HEK293 (cell line): ENCODE measurements around the gene DISC1.

Experiments
- CTCF ChIA-PET: fragments of 350-600 bp; formaldehyde crosslinking; extraction: SDS; loops from one replicate; lab custom pipeline; 2021; ENCODE audit warnings: antibody characterized with exemption; lab: Yijun Ruan, JAX
- POLR2A ChIA-PET: fragments of 300-600 bp; formaldehyde crosslinking; extraction: SDS; loops from one replicate; lab custom pipeline; 2020; ENCODE audit warnings: antibody characterized with exemption, inconsistent platforms; lab: Yijun Ruan, JAX
- H3K27ac ChIP-seq: fragments of 200-500 bp; sonication (Bioruptor generic); 2 replicates; pipeline ENCODE4 v1.5.1; 2014; ENCODE audit warnings: low read depth, low read length, control low read depth, inconsistent platforms; ENCODE audit errors: extremely low read depth
- H3K36me3 ChIP-seq, 2 experiments: fragments of 200-500 bp in 1 of 2; sonication (Bioruptor generic) in 1 of 2; 1 replicate in 1 of 2; 2 replicates in 1 of 2; pipeline ENCODE4 v1.5.1; 2014 to 2017; ENCODE audit warnings: inconsistent platforms in 2 of 2, low read length in 2 of 2; ENCODE audit not compliant: control insufficient read depth in 2 of 2, insufficient read depth in 1 of 2
- H3K4me1 ChIP-seq: fragments of 200-500 bp; sonication (Bioruptor generic); 2 replicates; pipeline ENCODE4 v1.5.1; 2014; ENCODE audit warnings: mild to moderate bottlenecking, low read length, inconsistent platforms; ENCODE audit not compliant: control insufficient read depth, insufficient read depth
- H3K4me3 ChIP-seq: 2 replicates; pipeline ENCODE4 v1.5.1; 2011; ENCODE audit warnings: low read depth, mild to moderate bottlenecking, control low read depth, low read length, moderate library complexity
- H3K9me3 ChIP-seq: fragments of 200-500 bp; sonication (Bioruptor generic); 2 replicates; pipeline ENCODE4 v1.5.1; 2014; ENCODE audit warnings: low read depth, low read length, inconsistent platforms; ENCODE audit not compliant: control insufficient read depth, insufficient read depth
- ATF2 ChIP-seq: fragments of 450-650 bp; formaldehyde crosslinking; IDR thresholded peaks from 2 replicates; pipeline ENCODE4 v1.5.1; 2016; ENCODE audit warnings: missing biosample characterization, missing genetic modification characterization, low read depth
- BCL6B ChIP-seq: fragments of 450-650 bp; formaldehyde crosslinking; IDR thresholded peaks from 2 replicates; pipeline ENCODE4 v1.5.1; 2017; ENCODE audit warnings: missing biosample characterization, missing genetic modification characterization
- EGR2 ChIP-seq: fragments of 450-650 bp; formaldehyde crosslinking; IDR thresholded peaks from 2 replicates; pipeline ENCODE4 v1.5.1; 2016; ENCODE audit warnings: low read depth, missing biosample characterization, missing genetic modification characterization
- FEZF1 ChIP-seq: fragments of 450-650 bp; formaldehyde crosslinking; IDR thresholded peaks from 2 replicates; pipeline ENCODE4 v1.5.1; 2016; ENCODE audit warnings: missing biosample characterization, missing genetic modification characterization
- GLIS1 ChIP-seq: fragments of 450-650 bp; formaldehyde crosslinking; IDR thresholded peaks from 2 replicates; pipeline ENCODE4 v1.5.1; 2016; ENCODE audit warnings: missing biosample characterization, missing genetic modification characterization
- MYNN ChIP-seq: fragments of 450-650 bp; formaldehyde crosslinking; IDR thresholded peaks from 2 replicates; pipeline ENCODE4 v1.5.1; 2016; ENCODE audit warnings: missing biosample characterization, missing genetic modification characterization, borderline replicate concordance
- RBAK ChIP-seq: fragments of 450-650 bp; formaldehyde crosslinking; IDR thresholded peaks from 2 replicates; pipeline ENCODE4 v1.5.1; 2016; ENCODE audit warnings: missing biosample characterization, missing genetic modification characterization
- REPIN1 ChIP-seq: fragments of 450-650 bp; formaldehyde crosslinking; IDR thresholded peaks from 2 replicates; pipeline ENCODE4 v1.5.1; 2017; ENCODE audit warnings: missing biosample characterization, missing genetic modification characterization, low read depth
- SP2 ChIP-seq: fragments of 450-650 bp; formaldehyde crosslinking; IDR thresholded peaks from 2 replicates; pipeline ENCODE4 v1.5.1; 2016; ENCODE audit warnings: missing biosample characterization, missing genetic modification characterization
- TCF7L2 ChIP-seq: IDR thresholded peaks from 2 replicates; pipeline ENCODE4 v1.6.1; 2011; ENCODE audit warnings: low read depth, mild to moderate bottlenecking, inconsistent platforms, low read length, moderate library complexity, borderline replicate concordance
- TSHZ1 ChIP-seq: fragments of 450-650 bp; formaldehyde crosslinking; IDR thresholded peaks from 2 replicates; pipeline ENCODE4 v1.5.1; 2016; ENCODE audit warnings: missing biosample characterization, missing genetic modification characterization, borderline replicate concordance
- WT1 ChIP-seq: fragments of 450-650 bp; formaldehyde crosslinking; IDR thresholded peaks from 2 replicates; pipeline ENCODE4 v1.5.1; 2016; ENCODE audit warnings: missing biosample characterization, missing genetic modification characterization
- YY2 ChIP-seq: fragments of 450-650 bp; formaldehyde crosslinking; IDR thresholded peaks from 2 replicates; pipeline ENCODE4 v1.5.1; 2016; ENCODE audit warnings: missing biosample characterization, missing genetic modification characterization
- ZEB2 ChIP-seq: fragments of 450-650 bp; formaldehyde crosslinking; IDR thresholded peaks from 2 replicates; pipeline ENCODE4 v1.5.1; 2016; ENCODE audit warnings: missing biosample characterization, missing genetic modification characterization
- ZFHX2 ChIP-seq: fragments of 450-650 bp; formaldehyde crosslinking; conservative IDR thresholded peaks from 2 replicates; pipeline ENCODE4 v1.5.1; 2016; ENCODE audit warnings: missing biosample characterization, missing genetic modification characterization
- ZFP37 ChIP-seq: fragments of 450-650 bp; formaldehyde crosslinking; IDR thresholded peaks from 2 replicates; pipeline ENCODE4 v1.5.1; 2016; ENCODE audit warnings: missing biosample characterization, missing genetic modification characterization
- ZIC2 ChIP-seq: fragments of 450-650 bp; formaldehyde crosslinking; IDR thresholded peaks from 2 replicates; pipeline ENCODE4 v1.5.1; 2016; ENCODE audit warnings: missing biosample characterization, missing genetic modification characterization
- ZNF239 ChIP-seq: fragments of 450-650 bp; formaldehyde crosslinking; IDR thresholded peaks from 2 replicates; pipeline ENCODE4 v1.5.1; 2016; ENCODE audit warnings: missing biosample characterization, missing genetic modification characterization
- ZNF24 ChIP-seq: fragments of 450-650 bp; formaldehyde crosslinking; IDR thresholded peaks from 2 replicates; pipeline ENCODE4 v1.5.1; 2016; ENCODE audit warnings: missing biosample characterization, missing genetic modification characterization
- ZNF248 ChIP-seq: fragments of 450-650 bp; formaldehyde crosslinking; IDR thresholded peaks from 2 replicates; pipeline ENCODE4 v1.5.1; 2017; ENCODE audit warnings: missing biosample characterization, missing genetic modification characterization
- ZNF341 ChIP-seq: fragments of 450-650 bp; formaldehyde crosslinking; IDR thresholded peaks from 2 replicates; pipeline ENCODE4; 2016; ENCODE audit warnings: low read depth, missing biosample characterization, missing genetic modification characterization
- ZNF354C ChIP-seq: fragments of 450-650 bp; formaldehyde crosslinking; IDR thresholded peaks from 2 replicates; pipeline ENCODE4 v1.5.1; 2016; ENCODE audit warnings: missing biosample characterization, missing genetic modification characterization, low read depth, borderline replicate concordance
- ZNF610 ChIP-seq: fragments of 450-650 bp; formaldehyde crosslinking; IDR thresholded peaks from 2 replicates; pipeline ENCODE4 v1.5.1; 2016; ENCODE audit warnings: missing biosample characterization, missing genetic modification characterization, borderline replicate concordance
- ZNF623 ChIP-seq: fragments of 450-650 bp; formaldehyde crosslinking; IDR thresholded peaks from 2 replicates; pipeline ENCODE4 v1.5.1; 2016; ENCODE audit warnings: missing biosample characterization, missing genetic modification characterization
- ZNF658 ChIP-seq: fragments of 450-650 bp; formaldehyde crosslinking; IDR thresholded peaks from 2 replicates; pipeline ENCODE4; 2016; ENCODE audit warnings: missing biosample characterization, missing genetic modification characterization
- TF ChIP-seq, protein P1 (sequence below): fragments of 450-650 bp; formaldehyde crosslinking; IDR thresholded peaks from 2 replicates; pipeline ENCODE4 v1.5.1; 2016; ENCODE audit warnings: missing biosample characterization, missing genetic modification characterization

DISC1 gene

DNA sequence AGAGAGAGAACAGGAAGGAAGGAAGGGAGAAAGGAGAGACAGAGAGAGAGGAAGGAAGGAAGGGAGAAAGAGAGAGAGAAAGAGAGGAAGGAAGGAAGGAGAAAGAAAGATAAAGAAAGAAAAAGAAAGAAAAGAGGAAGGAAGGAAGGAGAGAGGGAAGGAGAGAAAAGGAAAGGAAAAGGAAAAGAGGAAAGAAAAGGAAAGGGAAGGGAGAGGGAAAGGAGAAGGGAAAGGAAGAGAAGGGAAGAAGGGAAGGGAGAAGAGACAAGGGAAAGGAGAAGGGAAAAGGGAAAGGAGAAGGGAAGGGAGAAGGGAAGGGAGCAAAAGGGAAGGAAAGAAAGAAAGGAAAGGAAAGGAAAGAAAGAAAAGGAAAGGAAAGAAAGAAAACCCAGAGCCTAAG is 404.6 kb downstream of the DISC1 start (continued):
- TF ChIP-seq TSHZ1 (tag by site-specific recombination) (no peak), ZNF24 (tag by site-specific recombination) (no peak), ZNF610 (tag by site-specific recombination) (no peak), REPIN1 (tag by site-specific recombination) (no peak), RBAK (peak; percentile 9; the same call in 1 of the 2 replicates), BCL6B (tag by site-specific recombination) (no peak; the same call in 1 of the 2 replicates), ZNF248 (tag by site-specific recombination) (0 out of 2 replicates have a peak, but pooled peaks have one; percentile 21), ZNF239 (tag by site-specific recombination) (no peak), ZEB2 (no peak), MYNN (tag by site-specific recombination) (no peak)
- TF ChIP-seq, protein P1, sequence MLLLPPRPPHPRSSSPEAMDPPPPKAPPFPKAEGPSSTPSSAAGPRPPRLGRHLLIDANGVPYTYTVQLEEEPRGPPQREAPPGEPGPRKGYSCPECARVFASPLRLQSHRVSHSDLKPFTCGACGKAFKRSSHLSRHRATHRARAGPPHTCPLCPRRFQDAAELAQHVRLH (tag by site-specific recombination) = no peak

DNA sequence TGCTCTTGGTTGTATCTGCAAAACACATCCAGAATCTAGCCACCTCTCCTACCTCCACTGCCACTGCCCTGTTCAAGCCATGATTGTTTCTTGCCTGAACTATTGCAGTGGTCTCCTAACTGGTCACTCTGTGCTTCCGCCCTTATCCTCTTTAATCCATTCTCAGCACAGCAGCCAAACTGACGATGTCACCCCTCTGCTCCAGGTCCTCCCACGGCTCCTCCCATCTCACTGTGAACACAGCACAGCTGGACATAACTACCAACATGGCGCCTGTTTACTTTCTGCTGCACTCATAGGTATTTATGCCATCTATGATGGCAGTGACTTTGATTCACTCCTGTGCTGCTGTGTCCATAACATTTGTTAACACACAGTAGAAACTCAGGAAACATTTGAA is 406.7 kb downstream of the DISC1 start:
- ChIA-PET CTCF (no interaction called here), POLR2A (no interaction called here)
- H3K4me1 ChIP-seq = no peaks in the 10 kb centered on the region; the same call in 1 of the 2 replicates
- TF ChIP-seq SP2 (tag by site-specific recombination) (no peak), ZIC2 (peak; percentile 47; the same call in 1 of the 2 replicates), ZNF658 (tag by site-specific recombination) (no peak), TCF7L2 (no peak), ZNF341 (tag by site-specific recombination) (peak; percentile 45; the same call in 1 of the 2 replicates), ZFP37 (tag by site-specific recombination) (no peak), GLIS1 (no peak), YY2 (tag by site-specific recombination) (peak; percentile 62; the same call in 1 of the 2 replicates), ZFHX2 (tag by site-specific recombination) (peak; percentile 34), EGR2 (tag by site-specific recombination) (0 out of 2 replicates have a peak, but pooled peaks have one; percentile 25), ATF2 (tag by site-specific recombination) (peak; percentile 84), ZNF354C (tag by site-specific recombination) (no peak), WT1 (0 out of 2 replicates have a peak, but pooled peaks have one; percentile 35), ZNF24 (tag by site-specific recombination) (no peak), ZNF623 (tag by site-specific recombination) (no peak), FEZF1 (tag by site-specific recombination) (no peak)
- H3K27ac ChIP-seq = no peak overlapping the region
- H3K9me3 ChIP-seq = no peaks in the 10 kb centered on the region
- H3K4me3 ChIP-seq = no peak overlapping the region
- no peaks in the 10 kb centered on the region for H3K36me3 ChIP-seq
